SIG-M5 treated with dmso at 0.1 percent for 504 hours (cell line): ENCODE results near the gene PMM1.

ENCODE experiments used
- DNase-seq: peaks from one replicate; lab custom pipeline; 2025; ENCODE audit not compliant: unreplicated experiment; lab: John Stamatoyannopoulos, UW

The PMM1 gene

DNA sequence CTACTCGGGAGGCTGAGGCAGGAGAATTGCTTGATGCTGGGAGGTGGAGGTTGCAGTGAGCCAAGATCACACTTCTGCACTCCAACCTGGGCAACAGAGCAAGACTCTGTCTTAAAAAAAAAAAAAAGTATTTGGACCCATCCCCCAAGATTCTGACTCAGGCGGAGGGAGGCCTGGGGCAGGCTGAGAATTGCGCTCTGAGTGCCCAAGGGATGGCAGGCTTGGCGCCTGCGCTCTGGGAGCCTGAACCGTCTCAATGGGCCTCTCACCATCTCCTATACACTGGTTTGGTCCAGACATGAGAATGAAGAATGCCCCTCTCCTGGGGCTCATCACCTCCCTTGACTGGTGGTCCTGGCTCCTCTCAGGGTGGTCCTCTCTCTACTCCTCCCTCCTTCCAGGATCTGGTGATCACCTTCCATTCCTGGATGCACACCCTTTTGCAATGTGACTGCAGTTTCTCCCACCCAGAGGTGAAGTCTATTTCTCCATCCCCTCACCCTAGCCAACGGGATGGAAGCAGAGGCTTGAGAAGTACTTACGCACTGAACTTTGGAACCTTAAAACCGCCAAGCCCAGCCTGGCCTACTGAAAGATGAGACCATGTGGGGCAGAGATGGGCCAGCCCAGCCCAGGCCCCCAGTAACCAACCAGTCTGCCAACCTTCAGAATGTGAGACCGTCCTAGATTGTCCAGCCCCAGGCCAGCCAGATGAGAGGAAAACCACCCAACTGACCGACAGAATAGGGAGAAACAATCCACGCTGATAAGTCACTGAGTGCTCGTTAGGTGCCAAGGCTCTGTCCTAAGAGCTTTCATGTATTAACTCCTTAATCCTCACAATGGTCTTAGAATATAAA lies 50.3 kb downstream of the PMM1 start:
- no peak for DNase-seq

GRCh38 chr22:41538583-41538982 lies 51.1 kb downstream of the PMM1 start:
- no peak for DNase-seq

DNA sequence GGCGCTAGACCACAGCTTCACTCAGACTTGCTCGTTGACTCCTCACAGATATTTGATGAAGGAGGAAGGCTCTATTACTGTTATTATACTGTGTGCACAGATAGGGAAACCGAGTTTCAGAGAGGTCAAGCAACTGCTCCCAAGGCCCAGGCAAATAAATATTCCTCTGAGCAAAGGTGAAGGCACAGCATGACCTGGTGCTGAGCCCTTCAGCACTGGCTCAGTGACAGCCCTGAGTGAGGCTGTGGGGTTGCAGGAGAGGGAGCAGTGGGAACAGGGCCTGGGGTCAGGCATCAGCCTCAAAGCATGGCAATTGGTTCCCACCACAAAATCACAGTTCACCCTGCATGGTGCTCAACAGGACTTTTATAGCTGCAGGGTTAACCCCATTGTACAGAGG lies 52.4 kb downstream of the PMM1 start:
- DNase-seq: no peak

DNA sequence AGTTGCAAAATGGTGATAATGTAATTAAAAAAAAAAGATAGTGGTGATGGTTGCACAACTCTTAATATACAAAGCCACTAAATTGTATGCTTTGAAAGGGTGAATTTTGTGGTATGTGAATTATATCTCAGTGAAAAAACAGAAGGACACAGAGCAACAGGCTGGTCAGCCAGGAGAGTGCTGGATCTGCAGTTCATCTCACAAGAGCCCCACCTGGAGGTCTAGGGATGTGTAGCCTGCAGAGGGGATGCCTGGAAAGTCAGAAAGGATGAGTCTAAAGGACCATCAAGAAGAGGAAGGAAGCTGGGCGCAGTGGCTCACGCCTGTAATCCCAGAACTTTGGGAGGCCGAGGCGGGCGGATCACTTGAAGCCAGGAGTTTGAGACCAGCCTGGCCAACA lies 54.4 kb downstream of the PMM1 start:
- DNase-seq: peak; percentile 15

DNA sequence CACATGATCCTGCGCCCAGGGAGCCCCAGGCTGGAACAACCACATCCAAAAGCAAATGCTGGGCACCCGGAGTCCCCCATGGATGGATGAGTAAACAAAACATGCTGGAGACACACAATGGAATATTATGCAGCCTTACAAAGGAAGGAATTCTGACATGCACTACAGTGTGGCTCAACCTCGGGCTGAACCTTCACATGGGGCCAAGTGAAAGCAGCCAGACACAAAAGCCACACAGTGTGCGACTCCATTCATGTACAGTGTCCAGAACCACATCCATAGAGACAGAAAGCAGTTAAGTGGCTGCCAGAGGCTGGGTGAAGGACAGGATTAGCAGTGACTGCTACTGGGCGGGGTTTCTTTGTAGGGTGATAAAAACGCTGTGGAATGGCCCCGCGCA lies 55.4 kb downstream of the PMM1 start:
- no peak for DNase-seq

DNA sequence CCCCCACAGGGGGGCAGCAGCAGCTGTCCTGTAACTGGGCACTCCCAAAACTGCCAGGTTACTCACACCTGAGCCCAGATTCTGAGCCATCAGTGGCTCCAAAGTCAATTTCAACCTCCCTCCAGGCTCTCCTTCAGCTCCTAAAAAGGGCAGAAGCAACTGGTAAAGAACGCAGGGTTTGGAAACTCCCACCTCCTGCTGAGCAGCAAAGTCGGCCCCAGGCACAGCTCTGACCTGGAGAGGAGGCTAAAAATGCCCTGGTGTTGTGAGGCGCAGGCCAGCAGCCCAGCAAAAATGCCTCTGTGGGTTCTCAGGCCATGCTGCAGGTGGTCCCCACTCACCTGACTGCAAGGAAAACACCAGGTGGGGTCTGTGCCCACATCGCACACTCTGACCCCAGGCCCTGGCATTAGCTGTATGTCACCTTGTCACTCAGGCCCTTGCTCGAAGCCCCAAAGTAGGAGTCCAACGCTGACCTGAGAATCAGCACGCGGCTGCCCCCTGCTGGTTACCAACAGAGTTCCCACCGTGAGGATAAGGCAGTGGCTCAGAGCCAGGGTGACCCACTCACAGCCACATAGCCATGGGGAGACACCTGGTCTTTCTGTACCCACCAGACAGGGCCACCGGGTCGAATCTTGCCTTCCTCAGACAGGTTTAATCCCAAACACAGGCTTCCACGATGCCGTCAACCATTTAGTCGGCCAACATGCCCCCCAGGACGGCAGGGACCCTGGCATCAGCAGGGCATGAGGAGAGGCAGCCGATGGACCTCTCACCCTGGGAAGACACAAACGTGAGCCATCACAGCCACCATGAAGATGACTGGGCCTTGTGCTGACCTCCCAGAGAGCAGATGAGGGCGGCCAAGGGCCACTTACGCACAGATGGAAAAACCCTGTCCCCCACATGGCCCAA lies 56.5 kb downstream of the PMM1 start:
- peak; percentile 55 for DNase-seq

GRCh38 chr22:41531715-41532477 lies 57.7 kb downstream of the PMM1 start:
- no peak for DNase-seq

DNA sequence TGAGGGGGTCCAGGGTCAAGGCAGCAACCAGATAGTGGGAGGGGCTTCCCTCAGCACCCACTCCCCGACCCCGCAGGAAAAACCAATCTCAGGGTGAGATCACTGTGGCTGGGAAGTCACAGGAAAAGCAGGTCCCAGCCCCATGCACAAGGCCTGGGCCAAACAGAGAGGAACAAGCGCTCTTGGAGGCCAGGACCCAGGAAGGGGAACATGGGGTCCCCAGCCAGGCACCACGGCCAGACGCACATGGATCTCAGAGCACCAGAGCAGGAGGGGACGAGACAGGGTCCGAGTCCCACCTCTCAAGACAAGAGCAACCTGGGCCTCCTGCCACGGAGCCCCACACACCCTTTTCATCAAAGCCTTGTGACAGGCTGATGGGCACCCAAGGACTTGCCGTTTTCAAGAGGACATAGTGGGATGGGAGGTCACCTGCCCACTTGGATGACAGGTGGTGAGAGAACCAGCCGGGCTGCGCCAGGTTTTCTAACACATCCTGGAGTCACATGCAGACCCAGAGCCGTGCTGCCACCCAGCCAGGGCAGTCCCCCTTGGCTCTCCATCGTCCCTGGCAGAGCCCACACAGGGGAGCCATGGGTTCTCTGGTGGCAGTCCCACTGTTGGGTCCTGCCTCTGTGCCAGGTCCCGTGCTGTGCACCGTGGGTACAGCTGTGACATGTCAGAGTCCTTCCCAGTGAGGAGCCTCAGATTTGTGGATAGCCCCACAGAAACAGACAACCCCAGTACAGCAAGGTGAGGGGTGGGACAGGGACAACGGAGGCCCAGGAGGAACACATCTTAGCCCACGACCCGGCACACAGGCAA lies 58.5 kb downstream of the PMM1 start:
- DNase-seq: no peak

DNA sequence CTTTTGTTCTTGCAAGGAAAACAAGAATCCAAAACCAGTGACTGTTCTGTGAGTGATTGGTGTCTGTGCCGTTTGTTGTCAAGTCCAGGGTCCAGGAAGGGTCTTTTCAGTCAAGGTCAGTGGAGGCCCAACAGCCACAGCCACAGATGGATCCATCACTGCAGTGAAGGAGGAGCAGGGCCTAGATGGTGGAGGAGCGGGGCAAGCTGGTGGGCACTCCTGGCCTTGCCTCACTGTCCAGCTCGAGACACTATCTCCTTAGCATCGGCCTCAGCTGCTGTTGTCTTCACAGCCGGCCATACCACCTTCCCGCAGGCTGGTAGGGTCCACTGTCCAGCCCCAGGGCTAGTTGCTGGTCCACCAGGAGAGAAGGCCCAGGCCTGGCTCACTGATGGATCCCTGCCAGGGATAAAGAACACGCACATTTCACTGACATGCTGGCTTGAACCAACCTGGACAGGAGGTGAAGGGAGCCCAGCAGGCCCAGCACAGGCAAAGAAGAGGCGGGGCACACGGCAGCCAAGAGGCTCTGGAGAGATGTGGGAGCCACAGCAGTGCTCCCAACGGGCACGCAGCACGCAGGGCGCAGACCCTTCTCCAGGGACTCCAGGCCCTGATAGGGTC lies 60.6 kb downstream of the PMM1 start:
- no peak for DNase-seq

GRCh38 chr22:41528132-41528766 lies 61.4 kb downstream of the PMM1 start:
- DNase-seq: no peak
